Colonic mucosa (tissue), 4 donors: ENCODE data around the gene UBASH3B. TPM values are rescaled to one million over a fixed set of nuclear protein-coding genes. Genes with fewer than 3 reads are reported as not detected.

ENCODE experiments used
- DNase-seq: peaks from one replicate; pipeline ENCODE4 v3.0.0-alpha.2; 2020
- H3K27ac ChIP-seq: fragments of 200-600 bp; one replicate; pipeline ENCODE4 v1.8.0; 2021
- H3K27me3 ChIP-seq: fragments of 200-600 bp; one replicate; pipeline ENCODE4 v1.8.0; 2021
- H3K36me3 ChIP-seq: fragments of 200-600 bp; one replicate; pipeline ENCODE4 v1.8.0; 2021
- H3K4me1 ChIP-seq: fragments of 200-600 bp; one replicate; pipeline ENCODE4 v1.8.0; 2021; ENCODE audit warnings: mild to moderate bottlenecking
- H3K4me3 ChIP-seq: fragments of 200-600 bp; one replicate; pipeline ENCODE4 v1.8.0; 2021
- H3K9ac ChIP-seq, 2 donors: one replicate each; pipeline ENCODE4 v1.7.0; 2013; ENCODE audit warnings: control low read depth in 2 of 2, low read depth in 2 of 2, low read length in 2 of 2
- H3K9me3 ChIP-seq: fragments of 200-600 bp; one replicate; pipeline ENCODE4 v1.8.0; 2021
- intact Hi-C: fragments of 100-400 bp; cut with DNase I; formaldehyde crosslinking; loops from one replicate; pipeline ENCODE4 v1.14.1; 2022
- total RNA-seq, 2 donors: library from RNA; stranded (reverse); fragmentation: NEBNext Ultra II Directional in 1 of 2; extraction: Animal tissue kit (Norgen Biotek cat#: 25700) in 1 of 2; gene quantifications; one replicate each; pipeline ENCODE4 v1.2.1, GENCODE V29; 2021
- TF ChIP-seq, protein P1 (sequence below): fragments of 200-600 bp; IDR thresholded peaks from one replicate; pipeline ENCODE4 v1.8.0; 2022; ENCODE audit warnings: antibody characterized with exemption, mild to moderate bottlenecking
- donor health status: healthy.
- donor health status: DM: no; HTN: no; CAD: no.
- donor health status: DM: no; HTN: no; CAD: no.

The UBASH3B gene
- total RNA-seq, 2 donors from 2014 or later = 3.7 to 5.8 TPM

DNA sequence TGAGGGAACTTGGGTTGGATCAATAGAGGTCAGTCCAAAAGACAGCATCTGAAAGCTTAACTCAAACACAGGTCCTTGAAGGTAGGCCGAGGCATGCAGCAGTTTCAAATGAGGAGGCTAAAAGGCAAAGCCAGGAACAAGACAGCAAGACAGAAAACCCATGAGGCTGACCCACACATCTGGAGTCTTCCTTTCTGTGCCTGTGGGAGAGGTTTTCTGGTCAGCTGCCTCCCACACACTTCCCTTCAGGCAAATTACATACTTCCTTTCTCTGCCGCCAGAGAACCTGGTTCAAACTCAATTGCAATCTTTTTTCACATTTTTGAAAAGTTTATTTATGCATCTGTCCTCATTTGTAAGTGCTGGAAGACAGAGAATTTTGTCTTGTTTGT, 153.0 kb downstream of the UBASH3B start:
- no peak overlapping the region for H3K9ac ChIP-seq
- H3K27ac ChIP-seq = no peak overlapping the region
- no peak for DNase-seq
- intact Hi-C loops = no loop called here
- H3K4me1 ChIP-seq = no peaks in the 10 kb centered on the region
- H3K36me3 ChIP-seq = no peaks in the 10 kb centered on the region
- H3K4me3 ChIP-seq = no peak overlapping the region
- no peaks in the 10 kb centered on the region for H3K9me3 ChIP-seq
- TF ChIP-seq, protein P1, sequence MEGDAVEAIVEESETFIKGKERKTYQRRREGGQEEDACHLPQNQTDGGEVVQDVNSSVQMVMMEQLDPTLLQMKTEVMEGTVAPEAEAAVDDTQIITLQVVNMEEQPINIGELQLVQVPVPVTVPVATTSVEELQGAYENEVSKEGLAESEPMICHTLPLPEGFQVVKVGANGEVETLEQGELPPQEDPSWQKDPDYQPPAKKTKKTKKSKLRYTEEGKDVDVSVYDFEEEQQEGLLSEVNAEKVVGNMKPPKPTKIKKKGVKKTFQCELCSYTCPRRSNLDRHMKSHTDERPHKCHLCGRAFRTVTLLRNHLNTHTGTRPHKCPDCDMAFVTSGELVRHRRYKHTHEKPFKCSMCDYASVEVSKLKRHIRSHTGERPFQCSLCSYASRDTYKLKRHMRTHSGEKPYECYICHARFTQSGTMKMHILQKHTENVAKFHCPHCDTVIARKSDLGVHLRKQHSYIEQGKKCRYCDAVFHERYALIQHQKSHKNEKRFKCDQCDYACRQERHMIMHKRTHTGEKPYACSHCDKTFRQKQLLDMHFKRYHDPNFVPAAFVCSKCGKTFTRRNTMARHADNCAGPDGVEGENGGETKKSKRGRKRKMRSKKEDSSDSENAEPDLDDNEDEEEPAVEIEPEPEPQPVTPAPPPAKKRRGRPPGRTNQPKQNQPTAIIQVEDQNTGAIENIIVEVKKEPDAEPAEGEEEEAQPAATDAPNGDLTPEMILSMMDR = no peak
- no peaks in the 10 kb centered on the region for H3K27me3 ChIP-seq

DNA sequence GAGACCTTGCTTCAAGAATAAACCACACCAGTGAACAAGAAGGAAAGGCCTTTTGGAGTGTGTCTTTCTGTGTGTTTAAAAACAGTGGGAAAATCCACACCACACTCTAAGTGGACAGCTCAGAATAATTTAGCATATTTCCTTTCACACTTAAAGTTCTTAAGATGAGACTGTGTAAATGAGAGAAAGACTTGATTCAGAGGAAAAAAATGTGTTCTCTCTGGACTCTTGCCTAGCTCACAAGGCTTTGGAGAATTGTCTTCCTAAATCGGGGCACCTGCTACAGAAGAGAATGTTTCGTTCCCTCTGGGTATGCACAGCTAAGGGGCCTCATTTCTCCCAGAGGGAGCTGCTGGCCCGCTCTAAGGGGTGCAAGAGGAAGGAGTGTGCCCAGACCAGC, 154.3 kb downstream of the UBASH3B start:
- Histone ChIP-seq H3K9ac (no peak overlapping the region), H3K9me3 (no peaks in the 10 kb centered on the region), H3K4me1 (no peaks in the 10 kb centered on the region), H3K27me3 (no peaks in the 10 kb centered on the region), H3K36me3 (no peaks in the 10 kb centered on the region), H3K4me3 (no peak overlapping the region), H3K27ac (no peak overlapping the region)
- DNase-seq = no peak
- TF ChIP-seq, protein P1 = no peak
- intact Hi-C loops = no loop called here

DNA sequence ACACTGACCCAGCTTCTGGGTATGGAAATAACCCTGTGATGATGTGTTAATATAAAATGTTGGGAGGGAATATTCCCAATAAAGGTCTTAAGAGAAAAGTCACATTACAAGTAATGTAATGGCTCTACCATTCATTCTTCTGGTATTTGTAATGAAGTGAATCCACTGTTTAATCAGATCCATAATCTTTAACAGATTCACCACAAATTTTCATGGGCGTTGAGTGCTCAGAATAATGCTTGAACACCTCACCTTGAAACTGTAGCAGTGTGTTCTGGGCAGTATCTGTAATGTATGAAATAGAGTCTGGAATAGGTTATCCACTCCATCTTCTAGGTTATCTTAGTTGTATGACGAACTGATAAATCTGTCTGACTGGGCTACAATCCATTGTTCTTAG, 156.2 kb downstream of the UBASH3B start:
- TF ChIP-seq, protein P1 = no peak
- intact Hi-C loops = no loop called here
- H3K36me3 ChIP-seq = no peaks in the 10 kb centered on the region
- H3K4me1 ChIP-seq = no peaks in the 10 kb centered on the region
- no peak overlapping the region for H3K27ac ChIP-seq
- no peaks in the 10 kb centered on the region for H3K27me3 ChIP-seq
- H3K4me3 ChIP-seq = no peak overlapping the region
- H3K9ac ChIP-seq = no peak overlapping the region
- H3K9me3 ChIP-seq = no peaks in the 10 kb centered on the region
- DNase-seq = no peak

DNA sequence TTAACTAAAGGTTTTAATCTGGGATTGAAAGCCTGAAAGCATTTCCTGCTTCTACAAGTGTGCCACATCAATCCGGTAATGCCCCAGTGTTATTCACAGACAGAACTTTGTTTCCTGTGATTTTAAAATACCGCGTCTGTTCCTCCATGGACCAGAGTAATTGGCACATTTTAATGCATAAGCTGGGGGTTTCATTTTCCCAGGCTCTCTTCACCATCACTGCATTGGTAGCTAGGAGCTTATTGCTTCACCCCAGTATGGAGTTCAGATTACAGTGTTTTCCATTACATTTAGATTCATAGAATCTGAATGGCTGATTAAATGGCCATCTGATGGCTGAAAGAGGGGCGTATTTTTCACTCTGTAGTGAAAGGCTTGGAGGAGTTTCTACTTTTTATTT, 157.1 kb downstream of the UBASH3B start:
- Histone ChIP-seq H3K36me3 (no peaks in the 10 kb centered on the region), H3K9me3 (no peaks in the 10 kb centered on the region), H3K27ac (no peak overlapping the region), H3K27me3 (no peaks in the 10 kb centered on the region), H3K9ac (no peak overlapping the region), H3K4me3 (no peak overlapping the region), H3K4me1 (no peaks in the 10 kb centered on the region)
- TF ChIP-seq, protein P1 = no peak
- intact Hi-C loops = no loop called here
- no peak for DNase-seq

DNA sequence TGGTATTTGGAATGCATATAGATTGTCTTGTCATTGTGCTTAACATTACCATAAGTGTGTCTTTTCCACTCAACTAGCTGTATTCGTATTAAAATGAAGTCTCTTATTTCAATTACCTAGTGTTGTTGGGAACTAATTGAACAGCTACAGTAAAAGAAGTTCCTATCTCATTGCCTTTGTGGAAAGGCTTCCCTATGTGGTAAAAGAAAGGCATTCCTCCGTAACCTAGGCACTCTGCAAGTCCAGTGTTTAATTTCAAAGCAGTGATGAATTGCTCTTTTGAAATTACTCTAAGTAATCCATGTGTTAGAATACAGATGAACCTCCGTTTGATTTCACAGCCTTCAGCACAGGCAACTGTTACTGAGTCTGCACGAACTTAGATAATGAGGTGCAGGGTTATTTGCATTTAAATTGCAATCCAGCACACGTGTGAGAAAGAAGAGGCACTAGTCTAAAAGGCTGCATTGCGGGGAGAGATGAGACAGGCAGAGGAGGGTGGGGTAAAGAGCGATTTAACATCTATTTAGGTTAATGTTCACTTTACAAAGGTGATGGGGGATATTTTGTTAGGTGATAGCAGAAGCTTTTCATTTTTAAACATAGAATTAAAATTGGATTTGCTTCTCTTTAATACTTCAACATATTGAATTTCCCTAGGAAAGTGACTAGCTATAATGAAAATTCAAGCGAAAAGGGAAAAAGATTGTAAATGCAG, 157.8 kb downstream of the UBASH3B start:
- no peaks in the 10 kb centered on the region for H3K27me3 ChIP-seq
- no peak for DNase-seq
- intact Hi-C loops = no loop called here
- no peak overlapping the region for H3K27ac ChIP-seq
- no peak overlapping the region for H3K4me3 ChIP-seq
- H3K36me3 ChIP-seq = no peaks in the 10 kb centered on the region
- H3K4me1 ChIP-seq = no peaks in the 10 kb centered on the region
- H3K9me3 ChIP-seq = no peaks in the 10 kb centered on the region
- TF ChIP-seq, protein P1 = no peak
- no peak overlapping the region for H3K9ac ChIP-seq
